Activated T-helper 1 cell treated with anti-CD3 and anti-CD28 coated beads, Interleukin-12 subunit alpha, Interleukin-12 subunit beta, Interleukin-2, Interleukin-4 antibody, amounts not matched to agents 30 ng/mL and 10 ng/mL and 1 ng/mL, durations not matched to agents 14 hours and 24 hours and 36 hours (primary cell): ENCODE results near the gene REC114. TPM values are rescaled to one million over a fixed set of nuclear protein-coding genes. Genes with fewer than 3 reads are reported as not detected.

Source experiments
- DNase-seq: peaks from one replicate; pipeline ENCODE4 v3.0.0; 2021; ENCODE audit warnings: low spot score
- H3K27ac Mint-ChIP-seq: one replicate; pipeline ENCODE4 v1.8.0; 2021; ENCODE audit warnings: mild to moderate bottlenecking, mixed read lengths
- H3K27me3 Mint-ChIP-seq: one replicate; pipeline ENCODE4 v1.8.0; 2022; ENCODE audit warnings: mild to moderate bottlenecking, moderate library complexity, mixed read lengths; ENCODE audit not compliant: insufficient read depth
- H3K36me3 Mint-ChIP-seq: one replicate; pipeline ENCODE4 v1.8.0; 2021; ENCODE audit warnings: low read depth, mixed read lengths
- H3K4me1 Mint-ChIP-seq: one replicate; pipeline ENCODE4 v1.8.0; 2021; ENCODE audit warnings: low read depth, mixed read lengths
- H3K4me3 Mint-ChIP-seq: one replicate; pipeline ENCODE4 v1.8.0; 2021; ENCODE audit warnings: mild to moderate bottlenecking, moderate library complexity, mixed read lengths
- H3K9me3 Mint-ChIP-seq: one replicate; pipeline ENCODE4 v1.8.0; 2021; ENCODE audit warnings: mixed read lengths
- intact Hi-C: fragments of 100-400 bp; cut with micrococcal nuclease; formaldehyde crosslinking; loops from one replicate; pipeline ENCODE4 v1.15.1; 2024
- total RNA-seq: library from RNA; stranded (reverse); gene quantifications from 2 replicates; pipeline ENCODE4 v1.2.3, GENCODE V29; 2022

REC114 gene
- total RNA-seq, 1 donor from 2014 or later = not detected

DNA sequence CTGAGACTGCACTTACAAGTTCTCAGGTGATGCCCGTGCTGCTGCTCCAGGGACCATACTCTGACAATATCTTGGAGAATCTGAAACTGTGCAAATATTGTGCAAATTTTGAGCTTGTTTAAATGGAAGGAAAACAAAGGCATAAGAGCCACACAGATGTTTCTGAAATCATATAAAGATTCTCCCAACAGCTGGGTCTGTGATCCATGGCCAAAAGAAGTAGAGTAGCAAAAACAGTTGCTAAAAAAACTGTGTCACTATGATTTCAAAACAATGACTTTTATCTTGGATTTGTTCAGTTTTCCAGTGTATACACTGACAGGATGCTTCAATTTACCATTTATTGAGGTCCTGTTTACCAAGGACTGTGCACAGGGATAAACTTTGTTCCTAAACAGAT is 164.9 kb downstream of the REC114 start:
- no peak overlapping the region for H3K4me3 Mint-ChIP-seq
- peaks cover 37% of the 10 kb centered on the region for H3K4me1 Mint-ChIP-seq
- DNase-seq = no peak
- H3K36me3 Mint-ChIP-seq = peaks cover 11% of the 10 kb centered on the region
- H3K27me3 Mint-ChIP-seq = no peaks in the 10 kb centered on the region
- H3K9me3 Mint-ChIP-seq = no peaks in the 10 kb centered on the region
- no peak overlapping the region for H3K27ac Mint-ChIP-seq
- intact Hi-C loops = loop anchor here (1.0 kb wide), 1 partner anchor 24 kb away; no protein-coding TSS in a partner anchor

DNA sequence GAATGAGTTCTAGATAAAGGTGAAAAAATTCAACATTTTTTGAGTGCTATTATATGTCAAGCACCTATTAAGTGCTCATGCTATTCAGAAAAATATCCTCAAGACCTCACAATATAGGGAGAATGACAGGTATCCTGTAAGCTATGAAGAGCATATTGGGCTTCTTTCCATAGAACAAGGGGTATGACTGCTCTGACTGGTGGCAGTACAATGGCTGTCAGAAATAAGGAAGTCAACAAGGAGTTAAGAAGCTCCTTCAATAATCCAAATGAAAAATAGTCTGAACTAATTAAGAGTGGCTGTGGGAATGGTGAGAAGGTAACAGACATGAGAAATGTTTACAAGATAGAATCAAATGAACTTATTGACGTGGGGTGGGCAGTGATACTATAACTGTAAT is 165.5 kb downstream of the REC114 start:
- no peak overlapping the region for H3K27ac Mint-ChIP-seq
- peaks cover 9% of the 10 kb centered on the region for H3K36me3 Mint-ChIP-seq
- no peaks in the 10 kb centered on the region for H3K27me3 Mint-ChIP-seq
- intact Hi-C loops = no loop called here
- no peaks in the 10 kb centered on the region for H3K9me3 Mint-ChIP-seq
- no peak overlapping the region for H3K4me3 Mint-ChIP-seq
- no peak for DNase-seq
- peaks cover 37% of the 10 kb centered on the region for H3K4me1 Mint-ChIP-seq

DNA sequence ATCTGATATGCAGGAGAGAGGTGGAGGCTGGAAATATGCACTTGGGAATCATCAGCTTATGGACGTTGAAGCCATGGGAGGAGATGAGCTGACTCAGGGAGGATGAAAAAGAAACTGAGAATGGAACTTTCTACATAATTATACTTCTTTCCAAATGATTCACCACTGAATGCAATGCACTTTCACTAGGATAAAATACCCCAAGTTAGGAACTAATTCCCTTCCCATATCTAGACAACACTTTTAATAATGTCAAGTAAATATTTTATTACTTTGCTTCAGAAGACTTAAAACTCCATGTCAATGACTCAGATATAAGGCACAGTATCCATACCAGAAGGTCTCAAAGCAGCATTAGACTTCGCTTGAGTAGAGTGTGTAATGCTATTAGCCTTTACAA is 166.0 kb downstream of the REC114 start:
- peaks cover 37% of the 10 kb centered on the region for H3K4me1 Mint-ChIP-seq
- peaks cover 9% of the 10 kb centered on the region for H3K36me3 Mint-ChIP-seq
- H3K27ac Mint-ChIP-seq = no peak overlapping the region
- H3K9me3 Mint-ChIP-seq = no peaks in the 10 kb centered on the region
- intact Hi-C loops = no loop called here
- no peak overlapping the region for H3K4me3 Mint-ChIP-seq
- H3K27me3 Mint-ChIP-seq = no peaks in the 10 kb centered on the region
- no peak for DNase-seq

Other genes starting within 250 kb of the REC114 start
- not detected in 2 replicates for gene HCN4, start 74.2 kb upstream of the REC114 start, total RNA-seq
- 91.1 and 91.2 TPM in 2 replicates for gene NPTN, start 190.2 kb downstream of the REC114 start, total RNA-seq
- gene CD276, start 241.2 kb downstream of the REC114 start, total RNA-seq = 29.0 and 29.2 TPM in 2 replicates